ENCODE results near the gene MAPK8IP3. TPM values are rescaled to one million over a fixed set of nuclear protein-coding genes. Genes with fewer than 3 reads are reported as not detected.

MAPK8IP3 gene
- total and polyA plus RNA-seq, 9 of the 15 experiments (the other 6 are each of a cell fraction or from before 2014, with no cell fraction given) = 0.17 to 58.7 (median 16.7) TPM

GRCh38 chr16:1763521-1764511, 57.8 kb downstream of the MAPK8IP3 start (continued):
- no peak for TF ChIP-seq GATAD2A (IDR thresholded peaks at IDR 0.05)
- peak; percentile 95 to 99 for TF ChIP-seq E2F6 (IDR thresholded peaks at IDR 0.05; ENCODE audit: borderline replicate concordance in 1 of 2, extremely low read depth in 1 of 2, insufficient read depth in 1 of 2, insufficient read length in 1 of 2, low read depth in 1 of 2, low read length in 1 of 2, poor library complexity in 1 of 2, severe bottlenecking in 1 of 2)
- TF ChIP-seq, protein P1, sequence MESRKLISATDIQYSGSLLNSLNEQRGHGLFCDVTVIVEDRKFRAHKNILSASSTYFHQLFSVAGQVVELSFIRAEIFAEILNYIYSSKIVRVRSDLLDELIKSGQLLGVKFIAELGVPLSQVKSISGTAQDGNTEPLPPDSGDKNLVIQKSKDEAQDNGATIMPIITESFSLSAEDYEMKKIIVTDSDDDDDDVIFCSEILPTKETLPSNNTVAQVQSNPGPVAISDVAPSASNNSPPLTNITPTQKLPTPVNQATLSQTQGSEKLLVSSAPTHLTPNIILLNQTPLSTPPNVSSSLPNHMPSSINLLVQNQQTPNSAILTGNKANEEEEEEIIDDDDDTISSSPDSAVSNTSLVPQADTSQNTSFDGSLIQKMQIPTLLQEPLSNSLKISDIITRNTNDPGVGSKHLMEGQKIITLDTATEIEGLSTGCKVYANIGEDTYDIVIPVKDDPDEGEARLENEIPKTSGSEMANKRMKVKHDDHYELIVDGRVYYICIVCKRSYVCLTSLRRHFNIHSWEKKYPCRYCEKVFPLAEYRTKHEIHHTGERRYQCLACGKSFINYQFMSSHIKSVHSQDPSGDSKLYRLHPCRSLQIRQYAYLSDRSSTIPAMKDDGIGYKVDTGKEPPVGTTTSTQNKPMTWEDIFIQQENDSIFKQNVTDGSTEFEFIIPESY (CRISPR knock-in tag; IDR thresholded peaks at IDR 0.05) = peak; percentile 99
- TF ChIP-seq, protein P2, sequence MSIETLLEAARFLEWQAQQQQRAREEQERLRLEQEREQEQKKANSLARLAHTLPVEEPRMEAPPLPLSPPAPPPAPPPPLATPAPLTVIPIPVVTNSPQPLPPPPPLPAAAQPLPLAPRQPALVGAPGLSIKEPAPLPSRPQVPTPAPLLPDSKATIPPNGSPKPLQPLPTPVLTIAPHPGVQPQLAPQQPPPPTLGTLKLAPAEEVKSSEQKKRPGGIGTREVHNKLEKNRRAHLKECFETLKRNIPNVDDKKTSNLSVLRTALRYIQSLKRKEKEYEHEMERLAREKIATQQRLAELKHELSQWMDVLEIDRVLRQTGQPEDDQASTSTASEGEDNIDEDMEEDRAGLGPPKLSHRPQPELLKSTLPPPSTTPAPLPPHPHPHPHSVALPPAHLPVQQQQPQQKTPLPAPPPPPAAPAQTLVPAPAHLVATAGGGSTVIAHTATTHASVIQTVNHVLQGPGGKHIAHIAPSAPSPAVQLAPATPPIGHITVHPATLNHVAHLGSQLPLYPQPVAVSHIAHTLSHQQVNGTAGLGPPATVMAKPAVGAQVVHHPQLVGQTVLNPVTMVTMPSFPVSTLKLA (conservative IDR thresholded peaks at IDR 0.05) = 0 out of 4 replicates have a peak, but pooled peaks of 1 of the 2 experiments have one; percentile 27
- TF ChIP-seq POLR3G (IDR thresholded peaks at IDR 0.05; ENCODE audit: extremely low read depth, insufficient read length, insufficient replicate concordance) = no peak
- TF ChIP-seq, protein P3, sequence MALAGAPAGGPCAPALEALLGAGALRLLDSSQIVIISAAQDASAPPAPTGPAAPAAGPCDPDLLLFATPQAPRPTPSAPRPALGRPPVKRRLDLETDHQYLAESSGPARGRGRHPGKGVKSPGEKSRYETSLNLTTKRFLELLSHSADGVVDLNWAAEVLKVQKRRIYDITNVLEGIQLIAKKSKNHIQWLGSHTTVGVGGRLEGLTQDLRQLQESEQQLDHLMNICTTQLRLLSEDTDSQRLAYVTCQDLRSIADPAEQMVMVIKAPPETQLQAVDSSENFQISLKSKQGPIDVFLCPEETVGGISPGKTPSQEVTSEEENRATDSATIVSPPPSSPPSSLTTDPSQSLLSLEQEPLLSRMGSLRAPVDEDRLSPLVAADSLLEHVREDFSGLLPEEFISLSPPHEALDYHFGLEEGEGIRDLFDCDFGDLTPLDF (CRISPR knock-in tag; IDR thresholded peaks at IDR 0.05) = no peak
- TF ChIP-seq BRF1 (IDR thresholded peaks at IDR 0.05; ENCODE audit: borderline replicate concordance, extremely low read depth, insufficient read length) = no peak
- no peak for TF ChIP-seq PHTF2 (CRISPR knock-in tag; IDR thresholded peaks at IDR 0.05)
- no peak for TF ChIP-seq TCF7L2 (IDR thresholded peaks at IDR 0.05; ENCODE audit: low read depth, low read length)
- TF ChIP-seq ELF2 (CRISPR knock-in tag; IDR thresholded peaks at IDR 0.05) = no peak
- TF ChIP-seq MAX (CRISPR knock-in tag; IDR thresholded peaks at IDR 0.05) = peak; percentile 93
- no peak for TF ChIP-seq TFAM (CRISPR knock-in tag; conservative IDR thresholded peaks at IDR 0.05)
- TF ChIP-seq TBP (optimal IDR thresholded peaks at IDR 0.05; ENCODE audit: low read depth, low read length) = no peak
- TF ChIP-seq RB1 (IDR thresholded peaks at IDR 0.05; ENCODE audit: low read depth) = 0 out of 2 replicates have a peak, but pooled peaks have one; percentile 52
- TF ChIP-seq POLR2AphosphoS5 (IDR thresholded peaks at IDR 0.05; ENCODE audit: control insufficient read depth, insufficient read depth, low read depth, low read length) = no peak
- no peak for TF ChIP-seq NFIX (CRISPR knock-in tag; IDR thresholded peaks at IDR 0.05; ENCODE audit: low read depth)
- TF ChIP-seq DACH1 (IDR thresholded peaks at IDR 0.05; ENCODE audit: partially characterized antibody) = no peak
